Uterus (tissue), 4 donors: Measurements from ENCODE around the gene SFSWAP. TPM values are rescaled to one million over a fixed set of nuclear protein-coding genes. Genes with fewer than 3 reads are reported as not detected.

ENCODE experiments used
- DNase-seq, 2 donors: peaks; one replicate each; pipeline ENCODE4 v3.0.0-alpha.2; 2019 to 2020
- H3K27ac ChIP-seq, 2 donors: fragments of 200-600 bp; sonication (generic); 1 replicate in 1 of 2; 2 replicates in 1 of 2; pipeline ENCODE4 v1.5.1; 2016 to 2018
- H3K27me3 ChIP-seq, 2 donors: fragments of 200-600 bp; sonication (generic); one replicate each; pipeline ENCODE4 v1.5.1; 2018 to 2019; ENCODE audit warnings: control low read depth in 1 of 2
- H3K36me3 ChIP-seq, 2 donors: fragments of 200-600 bp; sonication (generic); one replicate each; pipeline ENCODE4 v1.5.1; 2019; ENCODE audit warnings: control low read depth in 1 of 2
- H3K4me1 ChIP-seq, 2 donors: fragments of 200-600 bp; sonication (generic); one replicate each; pipeline ENCODE4 v1.5.1; 2018 to 2019; ENCODE audit warnings: control low read depth in 1 of 2
- H3K4me3 ChIP-seq, 2 donors: fragments of 200-600 bp; sonication (generic); 1 replicate in 1 of 2; 2 replicates in 1 of 2; pipeline ENCODE4 v1.5.1; 2018 to 2019; ENCODE audit warnings: mild to moderate bottlenecking in 1 of 2
- H3K9me3 ChIP-seq, 2 donors: fragments of 200-600 bp; sonication (generic); one replicate each; pipeline ENCODE4 v1.5.1; 2019; ENCODE audit warnings: control low read depth in 1 of 2
- CTCF ChIP-seq, 4 experiments: fragments of 200-600 bp in 2 of 4; fragments of 450-650 bp in 2 of 4; sonication (generic) in 2 of 4; IDR thresholded peaks; one replicate each; pipeline ENCODE4 v1.5.1; 2016 to 2019; ENCODE audit warnings: antibody characterized with exemption in 4 of 4, mild to moderate bottlenecking in 2 of 4, moderate library complexity in 1 of 4
- POLR2A ChIP-seq, 2 donors: fragments of 450-650 bp; IDR thresholded peaks; one replicate each; pipeline ENCODE4 v1.6.1; 2016; ENCODE audit warnings: antibody characterized with exemption in 2 of 2, mild to moderate bottlenecking in 1 of 2, moderate library complexity in 1 of 2
- intact Hi-C: fragments of 100-400 bp; cut with DNase I; formaldehyde crosslinking; loops from one replicate; pipeline ENCODE4 v1.15.1; 2023; ENCODE audit warnings: low total_unique reads
- total RNA-seq, 4 donors: library from RNA; depleted of rRNA in 3 of 4; stranded (reverse); fragments of >200 nt in 3 of 4; gene quantifications; one replicate each; pipeline versions ENCODE4 v1.1.0 to v1.2.4, GENCODE V29; 2014 to 2023
- donor health status: DM: yes; HTN: yes; CAD: no.

SFSWAP gene
- total RNA-seq, 4 donors from 2014 or later = 25.3 to 78.1 (median 55.2) TPM

GRCh38 chr12:131765961-131766360, 55.1 kb downstream of the SFSWAP start:
- intact Hi-C loops = no loop called here
- Histone ChIP-seq H3K27ac (no peak overlapping the region), H3K4me3 (no peak overlapping the region), H3K9me3 (no peaks in the 10 kb centered on the region), H3K4me1 (no peaks in the 10 kb centered on the region), H3K36me3 (no peaks in the 10 kb centered on the region), H3K27me3 (no peaks in the 10 kb centered on the region)
- DNase-seq = no peak
- TF ChIP-seq CTCF (IDR thresholded peaks at IDR 0.05) (no peak), POLR2A (IDR thresholded peaks at IDR 0.05) (no peak)

- Histone ChIP-seq H3K27ac (no peak overlapping the region), H3K9me3 (no peaks in the 10 kb centered on the region), H3K4me1 (no peaks in the 10 kb centered on the region), H3K36me3 (no peaks in the 10 kb centered on the region), H3K27me3 (no peaks in the 10 kb centered on the region), H3K4me3 (no peak overlapping the region)
- TF ChIP-seq POLR2A (IDR thresholded peaks at IDR 0.05) (no peak), CTCF (IDR thresholded peaks at IDR 0.05) (no peak)
- intact Hi-C loops = no loop called here
- DNase-seq = no peak
These were observed 55.7 kb downstream of the SFSWAP start for GRCh38 chr12:131766382-131767107.

GRCh38 chr12:131770120-131770519, 59.2 kb downstream of the SFSWAP start:
- H3K4me3 ChIP-seq = no peak overlapping the region
- H3K27ac ChIP-seq = no peak overlapping the region
- no peaks in the 10 kb centered on the region for H3K9me3 ChIP-seq
- no peaks in the 10 kb centered on the region for H3K27me3 ChIP-seq
- H3K4me1 ChIP-seq = no peaks in the 10 kb centered on the region
- TF ChIP-seq POLR2A (IDR thresholded peaks at IDR 0.05) = no peak
- no peak for TF ChIP-seq CTCF (IDR thresholded peaks at IDR 0.05)
- no peak for DNase-seq
- intact Hi-C loops = no loop called here
- H3K36me3 ChIP-seq = no peaks in the 10 kb centered on the region

GRCh38 chr12:131771965-131772364, 61.1 kb downstream of the SFSWAP start:
- intact Hi-C loops = no loop called here

More at GRCh38 chr12:131771965-131772364, 61.1 kb downstream of the SFSWAP start:
- no peaks in the 10 kb centered on the region for H3K9me3 ChIP-seq
- H3K27ac ChIP-seq = no peak overlapping the region
- H3K4me3 ChIP-seq = no peak overlapping the region
- DNase-seq = no peak
- no peak for TF ChIP-seq POLR2A (IDR thresholded peaks at IDR 0.05)
- no peak for TF ChIP-seq CTCF (IDR thresholded peaks at IDR 0.05)
- no peaks in the 10 kb centered on the region for H3K27me3 ChIP-seq
- no peaks in the 10 kb centered on the region for H3K36me3 ChIP-seq
- no peaks in the 10 kb centered on the region for H3K4me1 ChIP-seq
